OCI-LY1 (cell line): ENCODE results near the gene DOK6.

Source experiments
- EZH2 ChIP-seq: fragments of 200-600 bp; sonication (generic), shearing (Covaris generic); IDR thresholded peaks from 2 replicates; pipeline ENCODE4 v1.8.0; 2017; ENCODE audit warnings: borderline replicate concordance, mixed run types, mild to moderate bottlenecking, antibody characterized with exemption, low read length, moderate library complexity, mixed read lengths
- TF ChIP-seq, protein P1 (sequence below): fragments of 200-600 bp; sonication (generic), shearing (Covaris generic); IDR thresholded peaks from 2 replicates; pipeline ENCODE4 v1.5.1; 2017; ENCODE audit warnings: mild to moderate bottlenecking, antibody characterized with exemption, low read length, moderate library complexity, mixed read lengths

GRCh38 chr18:69383186-69383585, 17.5 kb upstream of the DOK6 start:
- TF ChIP-seq, protein P1, sequence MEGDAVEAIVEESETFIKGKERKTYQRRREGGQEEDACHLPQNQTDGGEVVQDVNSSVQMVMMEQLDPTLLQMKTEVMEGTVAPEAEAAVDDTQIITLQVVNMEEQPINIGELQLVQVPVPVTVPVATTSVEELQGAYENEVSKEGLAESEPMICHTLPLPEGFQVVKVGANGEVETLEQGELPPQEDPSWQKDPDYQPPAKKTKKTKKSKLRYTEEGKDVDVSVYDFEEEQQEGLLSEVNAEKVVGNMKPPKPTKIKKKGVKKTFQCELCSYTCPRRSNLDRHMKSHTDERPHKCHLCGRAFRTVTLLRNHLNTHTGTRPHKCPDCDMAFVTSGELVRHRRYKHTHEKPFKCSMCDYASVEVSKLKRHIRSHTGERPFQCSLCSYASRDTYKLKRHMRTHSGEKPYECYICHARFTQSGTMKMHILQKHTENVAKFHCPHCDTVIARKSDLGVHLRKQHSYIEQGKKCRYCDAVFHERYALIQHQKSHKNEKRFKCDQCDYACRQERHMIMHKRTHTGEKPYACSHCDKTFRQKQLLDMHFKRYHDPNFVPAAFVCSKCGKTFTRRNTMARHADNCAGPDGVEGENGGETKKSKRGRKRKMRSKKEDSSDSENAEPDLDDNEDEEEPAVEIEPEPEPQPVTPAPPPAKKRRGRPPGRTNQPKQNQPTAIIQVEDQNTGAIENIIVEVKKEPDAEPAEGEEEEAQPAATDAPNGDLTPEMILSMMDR, result no peak
- no peak for TF ChIP-seq EZH2
